ENCODE measurements around the gene GALNT10.

- TF ChIP-seq SIX5 (IDR thresholded peaks at IDR 0.05; ENCODE audit: borderline replicate concordance in 1 of 2, insufficient read depth in 1 of 2, low read depth in 1 of 2, low read length in 2 of 2) (no peak), TRIM24 (IDR thresholded peaks at IDR 0.05) (no peak), ZNF740 (CRISPR knock-in tag; IDR thresholded peaks at IDR 0.05) (no peak), ZNF740 (tag; IDR thresholded peaks at IDR 0.05) (no peak), SIN3A (IDR thresholded peaks at IDR 0.05; ENCODE audit: borderline replicate concordance in 2 of 2, control insufficient read depth in 1 of 2, low read depth in 2 of 2, low read length in 2 of 2) (no peak), POLR2AphosphoS5 (IDR thresholded peaks at IDR 0.05; ENCODE audit: control insufficient read depth, insufficient read depth, low read depth, low read length) (no peak), MAFK (IDR thresholded peaks at IDR 0.05; ENCODE audit: low read length) (no peak)
Measured at GRCh38 chr5:154262342-154262741, 71.8 kb downstream of the GALNT10 start.

Data from K562 (cell line).